ENCODE measurements around the gene TTC39A. TPM values are rescaled to one million over a fixed set of nuclear protein-coding genes. Genes with fewer than 3 reads are reported as not detected.

TTC39A gene
- total RNA-seq, 2 donors from 2014 or later = 65.0 to 78.4 TPM

DNA sequence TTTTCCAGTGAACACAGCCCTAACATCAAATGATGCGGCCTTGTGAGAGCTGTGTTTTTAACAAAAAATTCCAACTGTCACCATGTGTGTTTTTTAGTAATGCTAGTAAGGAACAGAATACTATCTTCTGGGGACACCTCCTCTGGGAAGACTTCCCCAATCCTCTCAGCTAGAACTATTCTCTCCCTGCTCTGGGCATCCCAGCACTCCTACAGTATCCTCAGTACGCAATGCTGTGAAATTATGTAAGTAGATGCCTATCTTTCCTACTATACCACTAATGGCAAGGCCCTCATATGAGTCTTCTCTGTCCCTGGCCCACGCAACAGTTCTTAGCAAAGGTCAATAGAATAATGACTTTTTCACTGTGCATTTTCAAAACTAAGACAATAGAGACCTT lies 19.5 kb upstream of the TTC39A start:
- no peaks in the 10 kb centered on the region for H3K9me3 ChIP-seq
- no peak for TF ChIP-seq POLR2A (IDR thresholded peaks at IDR 0.05)
- TF ChIP-seq, protein P1, sequence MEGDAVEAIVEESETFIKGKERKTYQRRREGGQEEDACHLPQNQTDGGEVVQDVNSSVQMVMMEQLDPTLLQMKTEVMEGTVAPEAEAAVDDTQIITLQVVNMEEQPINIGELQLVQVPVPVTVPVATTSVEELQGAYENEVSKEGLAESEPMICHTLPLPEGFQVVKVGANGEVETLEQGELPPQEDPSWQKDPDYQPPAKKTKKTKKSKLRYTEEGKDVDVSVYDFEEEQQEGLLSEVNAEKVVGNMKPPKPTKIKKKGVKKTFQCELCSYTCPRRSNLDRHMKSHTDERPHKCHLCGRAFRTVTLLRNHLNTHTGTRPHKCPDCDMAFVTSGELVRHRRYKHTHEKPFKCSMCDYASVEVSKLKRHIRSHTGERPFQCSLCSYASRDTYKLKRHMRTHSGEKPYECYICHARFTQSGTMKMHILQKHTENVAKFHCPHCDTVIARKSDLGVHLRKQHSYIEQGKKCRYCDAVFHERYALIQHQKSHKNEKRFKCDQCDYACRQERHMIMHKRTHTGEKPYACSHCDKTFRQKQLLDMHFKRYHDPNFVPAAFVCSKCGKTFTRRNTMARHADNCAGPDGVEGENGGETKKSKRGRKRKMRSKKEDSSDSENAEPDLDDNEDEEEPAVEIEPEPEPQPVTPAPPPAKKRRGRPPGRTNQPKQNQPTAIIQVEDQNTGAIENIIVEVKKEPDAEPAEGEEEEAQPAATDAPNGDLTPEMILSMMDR (IDR thresholded peaks at IDR 0.05) = no peak
- TF ChIP-seq POLR2AphosphoS5 (IDR thresholded peaks at IDR 0.05) = no peak
- H3K4me3 ChIP-seq = no peak overlapping the region
- no peaks in the 10 kb centered on the region for H3K27me3 ChIP-seq (replicated peaks; ENCODE audit: insufficient read depth)
- intact Hi-C loops (cut with DNase I) = no loop called here
- DNase-seq (ENCODE audit: low spot score) = no peak
- H3K36me3 ChIP-seq = no peaks in the 10 kb centered on the region
- 92% methylated on average over 3 of the region's 3 CpGs for WGBS
- H3K27ac ChIP-seq = no peak overlapping the region
- no peaks in the 10 kb centered on the region for H3K4me1 ChIP-seq (replicated peaks)

- TF ChIP-seq, protein P1 (IDR thresholded peaks at IDR 0.05) = no peak
- TF ChIP-seq POLR2A (IDR thresholded peaks at IDR 0.05) (no peak), POLR2AphosphoS5 (IDR thresholded peaks at IDR 0.05) (no peak)
- Histone ChIP-seq H3K27me3 (replicated peaks; ENCODE audit: insufficient read depth) (no peaks in the 10 kb centered on the region), H3K4me3 (no peak overlapping the region), H3K9me3 (no peaks in the 10 kb centered on the region), H3K4me1 (replicated peaks) (no peaks in the 10 kb centered on the region), H3K27ac (no peak overlapping the region), H3K36me3 (no peaks in the 10 kb centered on the region)
- DNase-seq (ENCODE audit: low spot score) = no peak
- intact Hi-C loops (cut with DNase I) = no loop called here
These were observed 17.8 kb upstream of the TTC39A start for GRCh38 chr1:51348147-51348527.

- Histone ChIP-seq H3K9me3 (no peaks in the 10 kb centered on the region), H3K27ac (no peak overlapping the region), H3K27me3 (replicated peaks; ENCODE audit: insufficient read depth) (no peaks in the 10 kb centered on the region), H3K4me1 (replicated peaks) (no peaks in the 10 kb centered on the region), H3K36me3 (no peaks in the 10 kb centered on the region), H3K4me3 (no peak overlapping the region)
- intact Hi-C loops (cut with DNase I) = no loop called here
- DNase-seq (ENCODE audit: low spot score) = no peak
- WGBS = 87% methylated on average over 6 of the region's 6 CpGs
- TF ChIP-seq, protein P1 (IDR thresholded peaks at IDR 0.05) = no peak
- TF ChIP-seq POLR2A (IDR thresholded peaks at IDR 0.05) (no peak), POLR2AphosphoS5 (IDR thresholded peaks at IDR 0.05) (no peak)
These were observed 17.2 kb upstream of the TTC39A start for GRCh38 chr1:51347398-51348146.

GRCh38 chr1:51346086-51346942 lies 16.0 kb upstream of the TTC39A start:
- Histone ChIP-seq H3K9me3 (no peaks in the 10 kb centered on the region), H3K4me3 (no peak overlapping the region), H3K36me3 (no peaks in the 10 kb centered on the region), H3K27me3 (replicated peaks; ENCODE audit: insufficient read depth) (no peaks in the 10 kb centered on the region), H3K4me1 (replicated peaks) (no peaks in the 10 kb centered on the region), H3K27ac (no peak overlapping the region)
- 80% methylated on average over 7 of the region's 7 CpGs for WGBS
- no peak for TF ChIP-seq POLR2A (IDR thresholded peaks at IDR 0.05)
- TF ChIP-seq, protein P1 (IDR thresholded peaks at IDR 0.05) = no peak
- intact Hi-C loops (cut with DNase I) = no loop called here
- DNase-seq (ENCODE audit: low spot score) = no peak
